ENCODE measurements around the gene UBE2N. TPM values are rescaled to one million over a fixed set of nuclear protein-coding genes. Genes with fewer than 3 reads are reported as not detected.

The UBE2N gene
- total RNA-seq, 4 donors from 2014 or later = 26.5 to 46.8 (median 30.5) TPM

DNA sequence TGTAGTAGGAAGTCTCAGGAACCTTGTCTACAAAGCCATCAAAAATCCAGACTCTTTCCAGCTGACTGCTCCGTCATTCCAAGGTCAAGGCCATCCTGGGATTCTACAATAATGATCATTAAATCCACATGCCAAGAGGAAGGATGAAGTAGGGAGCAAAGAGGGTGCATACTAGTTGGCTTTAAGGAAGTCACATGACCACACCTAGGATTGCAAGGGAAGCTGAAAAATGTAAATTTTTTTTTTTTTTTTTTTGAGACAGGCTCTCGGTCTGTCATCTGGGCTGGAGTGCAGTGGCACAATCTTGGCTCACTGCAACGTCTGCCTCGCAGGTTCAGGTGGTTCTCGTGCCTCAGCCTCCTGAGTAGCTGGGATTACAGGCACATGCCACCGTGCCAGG, 18.3 kb upstream of the UBE2N start:
- no peaks in the 10 kb centered on the region for H3K27me3 ChIP-seq
- no peak overlapping the region for H3K27ac ChIP-seq
- intact Hi-C loops (cut with DNase I; ENCODE audit: low total_unique reads) (no loop called here), in situ Hi-C loops (cut with MboI; ENCODE audit: low sequenced_read_pairs in 4 of 4) (no loop called here)
- no peaks in the 10 kb centered on the region for H3K9me3 ChIP-seq
- no peak for TF ChIP-seq POLR2A (IDR thresholded peaks at IDR 0.05)
- TF ChIP-seq, protein P1, sequence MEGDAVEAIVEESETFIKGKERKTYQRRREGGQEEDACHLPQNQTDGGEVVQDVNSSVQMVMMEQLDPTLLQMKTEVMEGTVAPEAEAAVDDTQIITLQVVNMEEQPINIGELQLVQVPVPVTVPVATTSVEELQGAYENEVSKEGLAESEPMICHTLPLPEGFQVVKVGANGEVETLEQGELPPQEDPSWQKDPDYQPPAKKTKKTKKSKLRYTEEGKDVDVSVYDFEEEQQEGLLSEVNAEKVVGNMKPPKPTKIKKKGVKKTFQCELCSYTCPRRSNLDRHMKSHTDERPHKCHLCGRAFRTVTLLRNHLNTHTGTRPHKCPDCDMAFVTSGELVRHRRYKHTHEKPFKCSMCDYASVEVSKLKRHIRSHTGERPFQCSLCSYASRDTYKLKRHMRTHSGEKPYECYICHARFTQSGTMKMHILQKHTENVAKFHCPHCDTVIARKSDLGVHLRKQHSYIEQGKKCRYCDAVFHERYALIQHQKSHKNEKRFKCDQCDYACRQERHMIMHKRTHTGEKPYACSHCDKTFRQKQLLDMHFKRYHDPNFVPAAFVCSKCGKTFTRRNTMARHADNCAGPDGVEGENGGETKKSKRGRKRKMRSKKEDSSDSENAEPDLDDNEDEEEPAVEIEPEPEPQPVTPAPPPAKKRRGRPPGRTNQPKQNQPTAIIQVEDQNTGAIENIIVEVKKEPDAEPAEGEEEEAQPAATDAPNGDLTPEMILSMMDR (IDR thresholded peaks at IDR 0.05 in 4 of 5, conservative IDR thresholded peaks at IDR 0.05 in 1 of 5) = no peak
- DNase-seq (no peak), ATAC-seq (no peak)
- H3K36me3 ChIP-seq = no peaks in the 10 kb centered on the region
- H3K4me3 ChIP-seq = no peak overlapping the region
- no peaks in the 10 kb centered on the region for H3K4me1 ChIP-seq

DNA sequence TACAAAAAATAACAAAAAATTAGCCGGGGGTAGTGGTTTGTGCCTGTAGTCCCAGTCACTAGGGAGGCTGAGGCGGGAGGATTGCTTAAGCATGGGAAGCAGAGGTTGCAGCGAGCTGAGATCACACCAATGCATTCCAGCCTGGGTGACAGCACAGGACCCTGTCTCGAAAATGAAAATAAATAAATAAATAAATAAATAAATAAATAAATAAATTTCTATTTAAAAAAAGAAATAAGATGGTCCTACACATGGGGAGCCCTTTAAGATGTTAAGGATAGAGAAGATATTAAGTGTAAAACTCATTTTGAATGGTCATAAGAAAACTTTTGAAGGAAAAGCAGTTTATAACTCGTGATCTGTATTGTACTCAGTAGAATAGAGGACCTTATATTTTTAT, 17.4 kb upstream of the UBE2N start:
- Histone ChIP-seq H3K36me3 (no peaks in the 10 kb centered on the region), H3K27ac (no peak overlapping the region), H3K4me1 (no peaks in the 10 kb centered on the region), H3K4me3 (no peak overlapping the region), H3K9me3 (no peaks in the 10 kb centered on the region), H3K27me3 (no peaks in the 10 kb centered on the region)
- intact Hi-C loops (cut with DNase I; ENCODE audit: low total_unique reads) (no loop called here), in situ Hi-C loops (cut with MboI; ENCODE audit: low sequenced_read_pairs in 4 of 4) (no loop called here)
- ATAC-seq (no peak), DNase-seq (no peak)
- TF ChIP-seq, protein P1 (IDR thresholded peaks at IDR 0.05 in 4 of 5, conservative IDR thresholded peaks at IDR 0.05 in 1 of 5) = no peak
- TF ChIP-seq POLR2A (IDR thresholded peaks at IDR 0.05) = no peak

GRCh38 chr12:93456077-93456476, 14.3 kb upstream of the UBE2N start:
- Histone ChIP-seq H3K9me3 (no peaks in the 10 kb centered on the region), H3K27ac (no peak overlapping the region), H3K27me3 (no peaks in the 10 kb centered on the region), H3K36me3 (no peaks in the 10 kb centered on the region), H3K4me1 (no peaks in the 10 kb centered on the region), H3K4me3 (no peak overlapping the region)
- no peak for TF ChIP-seq POLR2A (IDR thresholded peaks at IDR 0.05)
- TF ChIP-seq, protein P1 (IDR thresholded peaks at IDR 0.05 in 4 of 5, conservative IDR thresholded peaks at IDR 0.05 in 1 of 5) = no peak
- DNase-seq = no peak
- in situ Hi-C loops (cut with MboI; ENCODE audit: low sequenced_read_pairs in 4 of 4) (no loop called here), intact Hi-C loops (cut with DNase I; ENCODE audit: low total_unique reads) (no loop called here)
- ATAC-seq = no peak

GRCh38 chr12:93453633-93454032, 11.9 kb upstream of the UBE2N start:
- H3K36me3 ChIP-seq = no peaks in the 10 kb centered on the region
- intact Hi-C loops (cut with DNase I; ENCODE audit: low total_unique reads) = no loop called here
- H3K4me1 ChIP-seq = peaks cover 2% of the 10 kb centered on the region in 2 donors
- no peak for DNase-seq
- TF ChIP-seq, protein P1 (IDR thresholded peaks at IDR 0.05 in 4 of 5, conservative IDR thresholded peaks at IDR 0.05 in 1 of 5) = no peak
- no peak for TF ChIP-seq POLR2A (IDR thresholded peaks at IDR 0.05)
- no peaks in the 10 kb centered on the region for H3K9me3 ChIP-seq
- no peak overlapping the region for H3K27ac ChIP-seq
- no peaks in the 10 kb centered on the region for H3K27me3 ChIP-seq
- H3K4me3 ChIP-seq = no peak overlapping the region
- in situ Hi-C loops (cut with MboI; ENCODE audit: low sequenced_read_pairs in 4 of 4) = no loop called here
- ATAC-seq = no peak

DNA sequence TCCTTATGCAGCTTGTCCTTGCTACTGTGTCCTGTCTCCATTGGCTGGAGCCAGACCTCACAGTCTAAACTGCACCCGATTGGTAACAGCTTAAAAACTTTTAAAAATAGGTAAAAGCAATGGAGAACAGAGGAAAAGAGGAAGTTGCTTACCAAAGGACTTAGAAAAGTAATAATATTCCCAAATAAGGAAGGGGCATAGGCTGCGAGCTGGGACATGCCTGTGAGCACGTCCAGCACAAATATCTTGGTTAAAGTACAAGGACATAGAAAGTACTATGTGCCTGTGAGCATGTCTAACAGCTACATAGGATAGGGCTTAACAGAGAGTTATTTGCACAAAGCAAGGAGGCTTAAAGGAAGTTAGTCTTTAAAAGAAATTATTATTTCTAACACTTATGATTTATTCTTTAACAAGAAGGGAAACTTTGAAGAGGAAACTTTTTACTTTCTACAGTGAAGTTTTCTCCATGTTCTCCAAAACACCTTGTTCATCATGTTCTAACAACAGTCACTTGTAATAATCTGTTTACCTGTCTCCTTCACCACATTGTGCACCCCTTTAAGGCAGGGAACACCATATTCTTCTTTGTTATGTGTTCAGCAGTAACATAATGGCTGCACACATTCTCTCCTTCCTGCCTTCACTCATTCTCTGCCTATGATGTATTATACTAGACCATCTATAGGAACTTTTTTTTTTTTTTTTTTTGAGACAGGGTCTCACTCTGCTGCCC, 9.8 kb upstream of the UBE2N start:
- Histone ChIP-seq H3K4me1 (peaks cover 2 to 6% of the 10 kb centered on the region in 2 donors), H3K27me3 (no peaks in the 10 kb centered on the region), H3K36me3 (no peaks in the 10 kb centered on the region), H3K4me3 (no peak overlapping the region), H3K9me3 (no peaks in the 10 kb centered on the region), H3K27ac (no peak overlapping the region)
- intact Hi-C loops (cut with DNase I; ENCODE audit: low total_unique reads) = no loop called here
- no peak for ATAC-seq
- DNase-seq = no peak
- in situ Hi-C loops (cut with MboI; ENCODE audit: low sequenced_read_pairs in 4 of 4) = no loop called here
- no peak for TF ChIP-seq POLR2A (IDR thresholded peaks at IDR 0.05)
- TF ChIP-seq, protein P1 (IDR thresholded peaks at IDR 0.05 in 4 of 5, conservative IDR thresholded peaks at IDR 0.05 in 1 of 5) = no peak

Measured in gastrocnemius medialis (tissue), 4 donors.